Caco-2 (cell line): ENCODE results near the gene SHANK2. TPM values are rescaled to one million over a fixed set of nuclear protein-coding genes. Genes with fewer than 3 reads are reported as not detected.
A peak's percentile ranks its signal among the peaks of the same experiment; 100 is the strongest.

Experiments used
- BruUV-seq: library from RNA; stranded (reverse); fragments of 400-500 nt; replicated peaks from 2 replicates; lab custom pipeline; 2021; lab: Mats Ljungman, UMichigan
- CTCF ChIA-PET: fragments of 300-600 bp; sonication (Branson Sonifier 250); formaldehyde crosslinking; loops from one replicate; lab custom pipeline; 2022; ENCODE audit warnings: antibody characterized with exemption; lab: Charles Lee
- POLR2A ChIA-PET: fragments of 300-600 bp; sonication (Branson Sonifier 250); formaldehyde crosslinking; loops from one replicate; lab custom pipeline; 2022; ENCODE audit warnings: antibody characterized with exemption; lab: Charles Lee
- DNase-seq, 2 experiments: peaks; one replicate each; pipeline versions ENCODE4 v3.0.0 to v3.0.0-alpha.2; 2020 to 2022
- H3K27me3 ChIP-seq: replicated peaks from 2 replicates; pipeline ENCODE4 v1.6.0; 2011; ENCODE audit warnings: low read length; ENCODE audit not compliant: control insufficient read depth, insufficient read depth
- H3K36me3 ChIP-seq: 2 replicates; pipeline ENCODE4 v1.5.1; 2011; ENCODE audit warnings: low read length; ENCODE audit not compliant: control insufficient read depth, insufficient read depth
- H3K4me1 ChIP-seq: fragments of 250-450 bp; sonication (Bioruptor Pico); 2 replicates; pipeline ENCODE4 v1.5.1; 2020; ENCODE audit warnings: mild to moderate bottlenecking
- H3K4me3 ChIP-seq: 2 replicates; pipeline ENCODE4 v1.5.1; 2011; ENCODE audit warnings: low read depth, mild to moderate bottlenecking, control low read depth, low read length
- H3K9me3 ChIP-seq: fragments of 250-450 bp; sonication (Bioruptor Pico); 2 replicates; pipeline ENCODE4 v1.5.1; 2020; ENCODE audit warnings: mild to moderate bottlenecking, moderate library complexity
- H3K27ac Mint-ChIP-seq: one replicate; pipeline ENCODE4 v1.8.0; 2022; ENCODE audit warnings: mixed read lengths; ENCODE audit not compliant: unreplicated experiment
- H3K27me3 Mint-ChIP-seq: one replicate; pipeline ENCODE4 v1.8.0; 2022; ENCODE audit warnings: mixed read lengths; ENCODE audit not compliant: insufficient read depth, unreplicated experiment
- H3K36me3 Mint-ChIP-seq: one replicate; pipeline ENCODE4 v1.8.0; 2022; ENCODE audit warnings: mild to moderate bottlenecking, mixed read lengths; ENCODE audit not compliant: insufficient read depth, unreplicated experiment
- H3K4me1 Mint-ChIP-seq: one replicate; pipeline ENCODE4 v1.8.0; 2022; ENCODE audit warnings: low read depth, mixed read lengths; ENCODE audit not compliant: unreplicated experiment
- H3K4me3 Mint-ChIP-seq: one replicate; pipeline ENCODE4 v1.8.0; 2022; ENCODE audit warnings: mild to moderate bottlenecking, moderate library complexity, mixed read lengths; ENCODE audit not compliant: unreplicated experiment
- H3K9me3 Mint-ChIP-seq: one replicate; pipeline ENCODE4 v1.8.0; 2022; ENCODE audit warnings: mixed read lengths; ENCODE audit not compliant: unreplicated experiment
- intact Hi-C: fragments of 100-400 bp; cut with micrococcal nuclease; formaldehyde crosslinking; loops from one replicate; pipeline ENCODE4 v1.10.0; 2022; ENCODE audit not compliant: unreplicated experiment
- total RNA-seq: library from RNA; stranded (reverse); gene quantifications from 2 replicates; pipeline ENCODE4 v1.2.3, GENCODE V29; 2022
- TF ChIP-seq, protein P1 (sequence below), 2 experiments: fragments of 200-600 bp in 1 of 2; IDR thresholded peaks; 1 replicate in 1 of 2; 2 replicates in 1 of 2; pipeline versions ENCODE4 v1.5.1 to v1.8.0; 2011 to 2022; ENCODE audit warnings: antibody characterized with exemption in 1 of 2, control low read depth in 1 of 2, inconsistent platforms in 1 of 2, low read depth in 1 of 2, low read length in 1 of 2, mild to moderate bottlenecking in 1 of 2, moderate library complexity in 1 of 2; ENCODE audit not compliant: insufficient read depth in 1 of 2, severe bottlenecking in 1 of 2, unreplicated experiment in 1 of 2

SHANK2 gene
- total RNA-seq, 1 experiment from 2014 or later = 177 TPM

DNA sequence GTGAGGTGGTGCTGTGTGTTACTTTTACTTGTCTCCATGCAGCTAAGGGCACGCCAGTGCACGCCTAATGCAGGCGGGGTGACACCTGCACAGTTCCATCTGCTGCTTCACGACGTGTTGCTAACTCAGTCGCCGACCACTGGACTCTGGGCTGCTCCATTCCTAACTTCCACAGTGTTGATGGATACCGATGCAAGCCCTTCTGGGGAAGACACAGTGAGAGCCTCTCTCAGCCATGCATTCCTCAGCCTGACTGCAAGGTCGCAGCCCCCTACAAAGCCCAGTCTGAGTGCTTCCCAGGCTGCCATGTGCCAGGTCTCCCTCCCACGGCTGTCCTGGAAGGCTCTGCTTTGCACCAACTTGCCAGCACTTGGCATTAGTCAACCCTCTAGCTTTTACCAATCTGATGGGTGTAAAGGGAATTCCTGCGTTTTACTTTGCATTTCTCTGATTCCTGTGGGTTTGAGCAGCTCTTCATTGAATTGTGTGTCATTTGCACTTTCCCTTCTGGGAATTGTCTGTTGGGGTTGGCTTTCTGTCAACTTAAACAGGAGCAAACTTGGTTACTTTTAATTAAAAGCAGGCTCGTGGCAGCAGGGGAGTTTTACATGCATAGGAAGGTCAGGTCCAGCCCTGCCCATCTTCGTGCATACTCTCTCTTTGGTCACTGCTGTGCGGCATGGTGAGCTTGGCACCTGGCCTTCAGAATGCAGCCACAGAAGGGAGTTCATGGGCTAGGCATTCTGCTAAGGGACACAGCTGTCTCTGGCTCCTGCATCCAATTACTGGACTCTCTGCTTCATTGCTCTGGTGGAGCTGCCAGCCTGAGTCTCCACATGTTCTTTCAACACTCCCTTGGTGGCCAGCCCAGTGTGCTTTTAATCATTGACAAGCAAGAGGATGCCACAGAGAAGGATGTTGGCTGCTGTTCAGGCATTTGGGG is 34.6 kb upstream of the SHANK2 start:
- Mint-ChIP-seq H3K27me3 (no peaks in the 10 kb centered on the region), H3K27ac (no peak overlapping the region), H3K9me3 (peaks cover 34% of the 10 kb centered on the region), H3K4me1 (peaks cover 38% of the 10 kb centered on the region), H3K36me3 (peaks cover 15% of the 10 kb centered on the region), H3K4me3 (no peak overlapping the region)
- CTCF ChIA-PET = interaction anchor here (0.6 to 1.9 kb wide), 3 partner anchors 12 to 708 kb away, joined by 3 to 4 read pairs (median 3); no protein-coding TSS in a partner anchor
- Histone ChIP-seq H3K36me3 (no peaks in the 10 kb centered on the region), H3K4me1 (peaks cover 30% of the 10 kb centered on the region), H3K4me3 (no peak overlapping the region), H3K27me3 (no peaks in the 10 kb centered on the region), H3K9me3 (peaks cover 9% of the 10 kb centered on the region)
- TF ChIP-seq, protein P1, sequence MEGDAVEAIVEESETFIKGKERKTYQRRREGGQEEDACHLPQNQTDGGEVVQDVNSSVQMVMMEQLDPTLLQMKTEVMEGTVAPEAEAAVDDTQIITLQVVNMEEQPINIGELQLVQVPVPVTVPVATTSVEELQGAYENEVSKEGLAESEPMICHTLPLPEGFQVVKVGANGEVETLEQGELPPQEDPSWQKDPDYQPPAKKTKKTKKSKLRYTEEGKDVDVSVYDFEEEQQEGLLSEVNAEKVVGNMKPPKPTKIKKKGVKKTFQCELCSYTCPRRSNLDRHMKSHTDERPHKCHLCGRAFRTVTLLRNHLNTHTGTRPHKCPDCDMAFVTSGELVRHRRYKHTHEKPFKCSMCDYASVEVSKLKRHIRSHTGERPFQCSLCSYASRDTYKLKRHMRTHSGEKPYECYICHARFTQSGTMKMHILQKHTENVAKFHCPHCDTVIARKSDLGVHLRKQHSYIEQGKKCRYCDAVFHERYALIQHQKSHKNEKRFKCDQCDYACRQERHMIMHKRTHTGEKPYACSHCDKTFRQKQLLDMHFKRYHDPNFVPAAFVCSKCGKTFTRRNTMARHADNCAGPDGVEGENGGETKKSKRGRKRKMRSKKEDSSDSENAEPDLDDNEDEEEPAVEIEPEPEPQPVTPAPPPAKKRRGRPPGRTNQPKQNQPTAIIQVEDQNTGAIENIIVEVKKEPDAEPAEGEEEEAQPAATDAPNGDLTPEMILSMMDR (IDR thresholded peaks at IDR 0.05; ENCODE audit: insufficient read depth in 1 of 2, low read depth in 1 of 2, low read length in 1 of 2, severe bottlenecking in 1 of 2, unreplicated experiment in 1 of 2) = no peak
- intact Hi-C loops = no loop called here
- no TSS peak for BruUV-seq
- POLR2A ChIA-PET = interaction anchor here (0.8 kb wide), 1 partner anchor 19 kb away, joined by 5 read pairs; no protein-coding TSS in a partner anchor
- DNase-seq = peak in 1 of 2 experiments; percentile 38

DNA sequence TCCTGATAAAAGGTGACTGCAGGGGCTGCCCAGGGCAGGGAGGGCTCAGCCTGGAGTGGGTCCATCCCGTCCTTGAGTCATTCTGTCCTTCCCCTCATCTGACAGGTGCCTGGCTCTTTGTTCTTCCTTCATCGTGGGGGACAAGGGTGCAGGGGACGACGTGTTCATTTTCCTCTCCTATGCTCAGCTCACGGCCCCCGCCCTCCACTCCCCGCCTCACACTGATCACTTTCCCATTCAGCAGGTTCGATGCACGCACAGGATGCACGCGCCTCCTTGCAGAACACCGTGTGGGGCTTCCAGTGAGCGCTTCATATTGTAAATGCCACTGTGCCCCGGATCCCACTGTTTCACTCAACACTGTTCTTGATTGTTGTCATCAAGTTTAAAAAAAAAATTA is 32.7 kb upstream of the SHANK2 start:
- H3K27me3 ChIP-seq = no peaks in the 10 kb centered on the region
- intact Hi-C loops = no loop called here
- H3K36me3 ChIP-seq = no peaks in the 10 kb centered on the region
- Mint-ChIP-seq H3K4me1 (peaks cover 44% of the 10 kb centered on the region), H3K36me3 (peaks cover 15% of the 10 kb centered on the region), H3K4me3 (peak overlapping the region; percentile 72), H3K9me3 (peaks cover 16% of the 10 kb centered on the region), H3K27ac (peak overlapping the region; percentile 87), H3K27me3 (no peaks in the 10 kb centered on the region)
- no TSS peak for BruUV-seq
- ChIA-PET POLR2A (interaction anchor here (1.0 kb wide), 2 partner anchors 31 to 32 kb away, joined by 3 to 7 read pairs; no protein-coding TSS in a partner anchor), CTCF (interaction anchor here (1.8 kb wide), 1 partner anchor 32 kb away, joined by 25 read pairs; the partner anchor contains the start of gene SHANK2)
- peak in 1 of 2 experiments; percentile 26 for DNase-seq
- H3K9me3 ChIP-seq = peaks cover 9% of the 10 kb centered on the region
- H3K4me3 ChIP-seq = no peak overlapping the region
- peaks cover 42% of the 10 kb centered on the region for H3K4me1 ChIP-seq
- TF ChIP-seq, protein P1 (IDR thresholded peaks at IDR 0.05; ENCODE audit: insufficient read depth in 1 of 2, low read depth in 1 of 2, low read length in 1 of 2, severe bottlenecking in 1 of 2, unreplicated experiment in 1 of 2) = no peak

DNA sequence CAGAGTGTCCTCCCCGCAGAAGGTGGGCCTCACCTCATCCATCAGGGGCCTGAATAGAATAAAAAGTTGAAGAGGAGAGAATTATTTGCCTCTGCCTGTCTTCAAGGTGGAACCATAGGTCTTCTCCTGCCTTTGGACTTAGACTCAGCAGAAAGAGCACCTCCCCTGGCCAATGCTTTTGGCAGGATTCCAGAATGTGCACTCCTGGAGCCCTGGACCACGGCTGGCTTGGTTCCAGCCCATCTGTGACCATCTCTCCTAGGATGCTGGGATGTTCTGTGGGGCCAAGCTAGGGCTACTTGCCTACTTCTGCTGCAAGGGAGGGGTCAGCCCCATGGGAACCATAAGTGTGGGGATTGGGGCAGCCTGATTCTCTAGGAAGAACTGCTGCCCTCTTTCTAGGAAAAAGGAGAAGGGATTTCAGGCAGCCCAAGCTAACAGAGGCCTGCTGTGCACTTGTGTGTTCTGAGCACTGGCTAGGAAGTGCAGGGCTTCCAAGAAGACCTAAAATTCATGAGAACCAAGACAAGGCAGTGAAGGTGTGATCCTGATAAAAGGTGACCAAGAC is 32.2 kb upstream of the SHANK2 start:
- intact Hi-C loops = loop anchor here (1.0 kb wide), 3 partner anchors 15 to 31 kb away; no protein-coding TSS in a partner anchor
- H3K4me1 Mint-ChIP-seq = peaks cover 49% of the 10 kb centered on the region
- CTCF ChIA-PET = interaction anchor here (0.8 to 1.8 kb wide), 6 partner anchors 15 to 198 kb away, joined by 3 to 25 read pairs (median 3); partner anchors contain the start of gene SHANK2
- POLR2A ChIA-PET = interaction anchor here (0.6 to 2.8 kb wide), 9 partner anchors 15 to 168 kb away, joined by 3 to 86 read pairs (median 5); partner anchors contain the start of genes NADSYN1 and SHANK2
- H3K9me3 ChIP-seq = peaks cover 9% of the 10 kb centered on the region
- H3K36me3 Mint-ChIP-seq = peaks cover 10% of the 10 kb centered on the region
- no peaks in the 10 kb centered on the region for H3K27me3 ChIP-seq
- H3K27me3 Mint-ChIP-seq = no peaks in the 10 kb centered on the region
- H3K9me3 Mint-ChIP-seq = peaks cover 11% of the 10 kb centered on the region
- H3K36me3 ChIP-seq = no peaks in the 10 kb centered on the region
- peak overlapping the region; percentile 72 for H3K4me3 Mint-ChIP-seq
- peak overlapping the region; percentile 87 for H3K27ac Mint-ChIP-seq
- peak overlapping the region; percentile 38 for H3K4me3 ChIP-seq
- peak in 1 of 2 experiments; percentile 48 for DNase-seq
- TF ChIP-seq, protein P1 (IDR thresholded peaks at IDR 0.05; ENCODE audit: insufficient read depth in 1 of 2, low read depth in 1 of 2, low read length in 1 of 2, severe bottlenecking in 1 of 2, unreplicated experiment in 1 of 2) = no peak
- peaks cover 45% of the 10 kb centered on the region for H3K4me1 ChIP-seq
- BruUV-seq = no TSS peak
